CD14-positive monocyte (primary cell): ENCODE measurements around the gene TDRD5. TPM values are rescaled to one million over a fixed set of nuclear protein-coding genes. Genes with fewer than 3 reads are reported as not detected.

ENCODE experiments used
- DNase-seq, 3 donors: peaks; one replicate each; pipeline ENCODE4 v3.0.0-alpha.2; 2011 to 2022
- H2AFZ ChIP-seq: 2 replicates; pipeline ENCODE4 v1.6.0; 2012; ENCODE audit warnings: mild to moderate bottlenecking, low read depth, low read length, inconsistent platforms; ENCODE audit not compliant: insufficient read depth, poor library complexity, severe bottlenecking
- H3K27ac ChIP-seq, 2 donors: 1 replicate in 1 of 2; 2 replicates in 1 of 2; pipeline ENCODE4 v1.5.1; 2012 to 2013; ENCODE audit warnings: low read length in 2 of 2, control low read depth in 1 of 2, inconsistent platforms in 1 of 2, low read depth in 1 of 2, mild to moderate bottlenecking in 1 of 2
- H3K27me3 ChIP-seq, 2 donors: one replicate each; pipeline versions ENCODE4 v1.6.0 to v1.6.1; 2011 to 2013; ENCODE audit warnings: low read length in 2 of 2; ENCODE audit not compliant: control insufficient read depth in 2 of 2, insufficient read depth in 2 of 2
- H3K36me3 ChIP-seq, 2 donors: replicated peaks in 1 of 2; 1 replicate in 1 of 2; 2 replicates in 1 of 2; pipeline versions ENCODE4 v1.5.1 to v1.6.1; 2012 to 2013; ENCODE audit warnings: low read length in 2 of 2, control low read depth in 1 of 2, inconsistent platforms in 1 of 2, mild to moderate bottlenecking in 1 of 2; ENCODE audit not compliant: insufficient read depth in 2 of 2, control insufficient read depth in 1 of 2
- H3K4me1 ChIP-seq, 2 donors: 1 replicate in 1 of 2; 2 replicates in 1 of 2; pipeline versions ENCODE4 v1.5.1 to v1.6.1; 2012 to 2013; ENCODE audit warnings: low read length in 2 of 2, control low read depth in 1 of 2, inconsistent platforms in 1 of 2, mild to moderate bottlenecking in 1 of 2, moderate library complexity in 1 of 2; ENCODE audit not compliant: insufficient read depth in 2 of 2, control insufficient read depth in 1 of 2
- H3K4me2 ChIP-seq: replicated peaks from 2 replicates; pipeline ENCODE3; 2012; ENCODE audit warnings: low read length, moderate library complexity, mild to moderate bottlenecking; ENCODE audit not compliant: poor library complexity, severe bottlenecking; ENCODE audit errors: extremely low read depth
- H3K4me3 ChIP-seq, 3 experiments: fragments of 200-600 bp in 1 of 3; sonication (generic) in 1 of 3; replicated peaks in 1 of 3; 1 replicate in 2 of 3; 2 replicates in 1 of 3; pipeline ENCODE4 v1.5.1; 2011 to 2013; ENCODE audit warnings: low read length in 3 of 3, mild to moderate bottlenecking in 3 of 3, control low read depth in 2 of 3, low read depth in 2 of 3, inconsistent platforms in 1 of 3, moderate library complexity in 1 of 3
- H3K79me2 ChIP-seq: 2 replicates; pipeline ENCODE4 v1.6.0; 2012; ENCODE audit warnings: mild to moderate bottlenecking, control low read depth, inconsistent platforms, low read length, moderate library complexity; ENCODE audit not compliant: insufficient read depth
- H3K9ac ChIP-seq: 2 replicates; pipeline ENCODE4 v1.6.0; 2017; ENCODE audit warnings: low read length, mild to moderate bottlenecking; ENCODE audit not compliant: insufficient read depth, poor library complexity, severe bottlenecking
- H3K9me3 ChIP-seq, 2 donors: replicated peaks in 1 of 2; 1 replicate in 1 of 2; 2 replicates in 1 of 2; pipeline versions ENCODE4 v1.5.1 to v1.6.1; 2012 to 2013; ENCODE audit warnings: low read length in 2 of 2, control low read depth in 1 of 2; ENCODE audit not compliant: control insufficient read depth in 1 of 2, insufficient read depth in 1 of 2
- H4K20me1 ChIP-seq: 2 replicates; pipeline ENCODE4 v1.6.0; 2012; ENCODE audit warnings: mild to moderate bottlenecking, low read length, control low read depth, moderate library complexity; ENCODE audit not compliant: insufficient read depth
- H3K27ac Mint-ChIP-seq, 7 donors: one replicate each; pipeline ENCODE4 v1.8.0; 2020; ENCODE audit warnings: mild to moderate bottlenecking in 7 of 7, mixed read lengths in 7 of 7, moderate library complexity in 6 of 7, inconsistent platforms in 2 of 7
- H3K27me3 Mint-ChIP-seq, 3 donors: one replicate each; pipeline ENCODE4 v1.8.0; 2021 to 2022; ENCODE audit warnings: low read depth in 3 of 3, mild to moderate bottlenecking in 3 of 3, mixed read lengths in 3 of 3, moderate library complexity in 3 of 3, inconsistent platforms in 1 of 3
- H3K36me3 Mint-ChIP-seq, 2 donors: one replicate each; pipeline ENCODE4 v1.8.0; 2020; ENCODE audit warnings: mixed read lengths in 2 of 2, inconsistent platforms in 1 of 2, mild to moderate bottlenecking in 1 of 2
- H3K4me1 Mint-ChIP-seq: one replicate; pipeline ENCODE4 v1.8.0; 2020; ENCODE audit warnings: mild to moderate bottlenecking, mixed read lengths
- H3K4me3 Mint-ChIP-seq, 2 donors: one replicate each; pipeline ENCODE4 v1.8.0; 2020; ENCODE audit warnings: mild to moderate bottlenecking in 2 of 2, mixed read lengths in 2 of 2, moderate library complexity in 1 of 2
- H3K9me3 Mint-ChIP-seq, 7 donors: one replicate each; pipeline ENCODE4 v1.8.0; 2020 to 2022; ENCODE audit warnings: mixed read lengths in 7 of 7, mild to moderate bottlenecking in 6 of 7, moderate library complexity in 6 of 7, inconsistent platforms in 2 of 7
- WGBS: methylation state at CpG from one replicate; pipeline ENCODE4 v1.1.5; 2013; ENCODE audit warnings: missing lambda C conversion rate; ENCODE audit not compliant: insufficient coverage; 5-methylcytosine and 5-hydroxymethylcytosine counted together
- intact Hi-C, 2 donors: fragments of 100-400 bp; cut with micrococcal nuclease; formaldehyde crosslinking; loops; one replicate each; pipeline versions ENCODE4 v1.15.0 to v1.15.1; 2023
- polyA plus RNA-seq, 3 donors: library from polyadenylated mRNA; depleted of rRNA in 1 of 3; unstranded in 2 of 3; stranded (reverse) in 1 of 3; fragments of 300-500 nt in 2 of 3; fragments of >200 nt in 1 of 3; fragmentation: Illumina TruSeq in 2 of 3; gene quantifications; 1 replicate in 2 of 3; 2 replicates in 1 of 3; pipeline ENCODE4 v1.2.3, GENCODE V29; 2012 to 2021
- TF ChIP-seq, protein P1 (sequence below): fragments of 200-600 bp; IDR thresholded peaks from one replicate; pipeline ENCODE4 v1.8.0; 2022; ENCODE audit warnings: antibody characterized with exemption, mild to moderate bottlenecking

TDRD5 gene
- polyA plus RNA-seq, 3 donors = not detected

DNA sequence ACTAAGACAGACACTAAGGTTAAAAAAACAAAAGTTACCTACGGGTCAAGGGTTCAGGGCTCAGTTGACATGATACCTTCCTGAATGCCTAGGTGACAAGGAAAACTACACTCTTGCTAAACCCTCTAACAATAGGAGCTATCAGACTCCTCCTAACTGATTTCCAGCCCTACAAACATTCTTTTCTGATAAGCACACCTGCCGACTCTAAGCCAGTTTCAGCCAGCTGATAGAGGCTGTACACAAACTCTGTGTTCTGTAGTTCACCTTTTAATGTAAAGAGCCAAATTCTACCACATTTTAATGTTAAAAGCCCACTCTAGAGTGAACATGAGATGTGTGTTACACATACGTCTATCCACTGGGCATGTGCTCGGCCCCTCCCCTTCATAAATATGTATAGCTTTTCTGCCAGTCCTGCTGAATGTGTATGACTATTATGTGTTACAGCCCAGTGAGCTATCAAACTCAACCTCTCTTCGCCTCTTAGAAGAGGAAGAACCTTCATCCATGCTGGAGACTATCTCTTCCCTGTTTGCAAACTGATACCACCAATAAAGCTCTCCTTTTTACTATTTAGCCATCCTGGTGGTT, 111.4 kb downstream of the TDRD5 start:
- no peak overlapping the region for H3K4me3 ChIP-seq
- H3K36me3 ChIP-seq = no peaks in the 10 kb centered on the region
- 100% methylated on average over 2 of the region's 5 CpGs for WGBS
- H3K27ac Mint-ChIP-seq = no peak overlapping the region
- H3K9me3 Mint-ChIP-seq = peaks cover 0 to 3% (median 0%) of the 10 kb centered on the region in 7 donors
- TF ChIP-seq, protein P1, sequence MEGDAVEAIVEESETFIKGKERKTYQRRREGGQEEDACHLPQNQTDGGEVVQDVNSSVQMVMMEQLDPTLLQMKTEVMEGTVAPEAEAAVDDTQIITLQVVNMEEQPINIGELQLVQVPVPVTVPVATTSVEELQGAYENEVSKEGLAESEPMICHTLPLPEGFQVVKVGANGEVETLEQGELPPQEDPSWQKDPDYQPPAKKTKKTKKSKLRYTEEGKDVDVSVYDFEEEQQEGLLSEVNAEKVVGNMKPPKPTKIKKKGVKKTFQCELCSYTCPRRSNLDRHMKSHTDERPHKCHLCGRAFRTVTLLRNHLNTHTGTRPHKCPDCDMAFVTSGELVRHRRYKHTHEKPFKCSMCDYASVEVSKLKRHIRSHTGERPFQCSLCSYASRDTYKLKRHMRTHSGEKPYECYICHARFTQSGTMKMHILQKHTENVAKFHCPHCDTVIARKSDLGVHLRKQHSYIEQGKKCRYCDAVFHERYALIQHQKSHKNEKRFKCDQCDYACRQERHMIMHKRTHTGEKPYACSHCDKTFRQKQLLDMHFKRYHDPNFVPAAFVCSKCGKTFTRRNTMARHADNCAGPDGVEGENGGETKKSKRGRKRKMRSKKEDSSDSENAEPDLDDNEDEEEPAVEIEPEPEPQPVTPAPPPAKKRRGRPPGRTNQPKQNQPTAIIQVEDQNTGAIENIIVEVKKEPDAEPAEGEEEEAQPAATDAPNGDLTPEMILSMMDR = no peak
- intact Hi-C loops = no loop called here
- H3K4me1 ChIP-seq = no peaks in the 10 kb centered on the region
- H2AFZ ChIP-seq = no peak overlapping the region
- H3K79me2 ChIP-seq = no peaks in the 10 kb centered on the region
- no peaks in the 10 kb centered on the region for H3K36me3 Mint-ChIP-seq
- H3K27me3 Mint-ChIP-seq = peaks cover 0 to 4% (median 0%) of the 10 kb centered on the region in 3 donors
- H3K27me3 ChIP-seq = no peaks in the 10 kb centered on the region
- H3K9me3 ChIP-seq = no peaks in the 10 kb centered on the region
- no peak for DNase-seq
- no peak overlapping the region for H3K9ac ChIP-seq
- H3K27ac ChIP-seq = no peak overlapping the region
- no peak overlapping the region for H3K4me2 ChIP-seq
- peaks cover 4% of the 10 kb centered on the region for H3K4me1 Mint-ChIP-seq
- no peak overlapping the region for H3K4me3 Mint-ChIP-seq
- H4K20me1 ChIP-seq = no peaks in the 10 kb centered on the region

GRCh38 chr1:179706339-179706941, 114.8 kb downstream of the TDRD5 start:
- Histone ChIP-seq H3K36me3 (no peaks in the 10 kb centered on the region), H3K27ac (no peak overlapping the region), H3K27me3 (no peaks in the 10 kb centered on the region), H3K4me2 (no peak overlapping the region), H3K9ac (no peak overlapping the region), H3K79me2 (no peaks in the 10 kb centered on the region), H4K20me1 (no peaks in the 10 kb centered on the region), H2AFZ (no peak overlapping the region), H3K4me3 (no peak overlapping the region), H3K4me1 (no peaks in the 10 kb centered on the region), H3K9me3 (no peaks in the 10 kb centered on the region)
- no CpG with 5 or more reads among the region's 3 CpGs for WGBS
- intact Hi-C loops = loop anchor here (2.0 to 5.0 kb wide), 2 partner anchors 108 to 111 kb away; no protein-coding TSS in a partner anchor
- DNase-seq = peak; percentile 13 to 39 (median 17)
- Mint-ChIP-seq H3K9me3 (no peaks in the 10 kb centered on the region), H3K4me1 (peaks cover 3% of the 10 kb centered on the region), H3K27me3 (peaks cover 0 to 4% (median 0%) of the 10 kb centered on the region in 3 donors), H3K27ac (no peak overlapping the region), H3K36me3 (no peaks in the 10 kb centered on the region), H3K4me3 (no peak overlapping the region)
- TF ChIP-seq, protein P1 = peak; percentile 73
